Muscle layer of colon (tissue), 2 donors: ENCODE results near the gene TCERG1L.

Experiments
- H3K27ac ChIP-seq: one replicate; pipeline ENCODE4 v1.7.0; 2013; ENCODE audit warnings: low read depth, mild to moderate bottlenecking, low read length, moderate library complexity
- H3K27me3 ChIP-seq, 2 donors: one replicate each; pipeline ENCODE4 v1.7.0; 2013; ENCODE audit warnings: low read length in 2 of 2, mild to moderate bottlenecking in 2 of 2; ENCODE audit not compliant: insufficient read depth in 2 of 2, control insufficient read depth in 1 of 2
- H3K36me3 ChIP-seq: one replicate; pipeline ENCODE4 v1.7.0; 2013; ENCODE audit warnings: mild to moderate bottlenecking, low read length; ENCODE audit not compliant: insufficient read depth
- H3K4me1 ChIP-seq: one replicate; pipeline ENCODE4 v1.7.0; 2013; ENCODE audit warnings: mild to moderate bottlenecking, low read length; ENCODE audit not compliant: insufficient read depth
- H3K4me3 ChIP-seq, 2 donors: one replicate each; pipeline ENCODE4 v1.7.0; 2013; ENCODE audit warnings: low read length in 2 of 2, low read depth in 1 of 2, mild to moderate bottlenecking in 1 of 2, moderate library complexity in 1 of 2
- H3K9ac ChIP-seq: one replicate; pipeline ENCODE4 v1.7.0; 2013; ENCODE audit warnings: low read length
- H3K9me3 ChIP-seq: one replicate; pipeline ENCODE4 v1.7.0; 2013; ENCODE audit warnings: mild to moderate bottlenecking, low read length
- donor health status: abdominal sarcoma.
- donor health status: Adenocarcinoma of cecum.

Gene TCERG1L, protein sequence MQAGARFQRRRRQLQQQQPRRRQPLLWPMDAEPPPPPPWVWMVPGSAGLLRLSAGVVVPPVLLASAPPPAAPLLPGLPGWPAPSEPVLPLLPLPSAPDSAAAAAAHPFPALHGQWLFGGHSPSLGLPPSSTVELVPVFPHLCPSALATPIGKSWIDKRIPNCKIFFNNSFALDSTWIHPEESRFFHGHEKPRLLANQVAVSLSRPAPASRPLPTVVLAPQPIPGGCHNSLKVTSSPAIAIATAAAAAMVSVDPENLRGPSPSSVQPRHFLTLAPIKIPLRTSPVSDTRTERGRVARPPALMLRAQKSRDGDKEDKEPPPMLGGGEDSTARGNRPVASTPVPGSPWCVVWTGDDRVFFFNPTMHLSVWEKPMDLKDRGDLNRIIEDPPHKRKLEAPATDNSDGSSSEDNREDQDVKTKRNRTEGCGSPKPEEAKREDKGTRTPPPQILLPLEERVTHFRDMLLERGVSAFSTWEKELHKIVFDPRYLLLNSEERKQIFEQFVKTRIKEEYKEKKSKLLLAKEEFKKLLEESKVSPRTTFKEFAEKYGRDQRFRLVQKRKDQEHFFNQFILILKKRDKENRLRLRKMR

DNA sequence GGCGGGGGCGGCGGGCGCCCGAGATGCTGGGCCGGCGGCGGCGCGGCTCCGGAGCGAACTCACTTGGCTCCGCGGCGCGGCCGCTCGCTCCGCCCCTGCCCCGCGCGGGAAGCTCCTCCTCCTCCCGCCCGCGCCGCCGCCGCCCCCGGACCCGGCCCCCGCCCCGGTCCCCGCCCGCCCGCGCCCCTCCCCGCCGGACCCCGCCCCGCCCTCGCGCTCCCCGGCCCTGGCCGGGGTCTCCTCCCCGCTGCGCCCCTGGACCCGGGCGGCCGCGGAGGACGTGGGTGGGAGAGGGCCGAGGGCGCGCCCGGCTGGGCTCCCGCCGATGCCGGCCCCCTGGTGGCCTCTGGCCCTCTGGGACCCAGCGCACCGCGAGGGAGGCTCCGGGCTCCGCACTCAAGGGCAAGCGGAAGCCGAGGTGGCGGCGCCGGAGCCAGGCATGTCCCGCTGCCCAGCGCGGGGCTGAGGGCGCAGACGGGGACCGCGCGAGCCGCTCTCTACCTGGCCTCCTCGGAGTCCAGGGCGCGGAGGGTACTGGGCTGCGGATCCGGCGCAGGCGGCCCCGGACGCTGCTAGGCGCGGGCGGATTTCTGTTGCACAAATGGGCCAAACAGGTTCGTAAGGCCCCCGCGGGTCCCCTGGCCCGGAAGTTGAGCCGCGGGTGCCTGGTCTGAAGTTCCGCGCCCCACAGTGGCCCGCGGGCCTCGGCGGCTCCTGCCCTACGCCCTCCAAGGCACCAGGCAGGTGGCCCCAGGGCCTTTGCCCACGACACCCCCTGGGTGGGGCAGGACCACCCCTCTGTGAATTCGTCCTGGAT is at the start of gene TCERG1L:
Gene TCERG1L, minus strand, starts transcription at position 61 of the 817 bp plus-strand sequence. CDS start 86 bp downstream, outside the sequence.
- no peaks in the 10 kb centered on the region for H3K9me3 ChIP-seq
- H3K36me3 ChIP-seq: no peaks in the 10 kb centered on the region
- no peak within 1 kb of the TSS for H3K9ac ChIP-seq
- H3K4me1 ChIP-seq: no peaks in the 10 kb centered on the region
- H3K27ac ChIP-seq: no peak within 1 kb of the TSS
- H3K27me3 ChIP-seq: peaks cover 6 to 34% of the 10 kb centered on the region in 2 donors
- H3K4me3 ChIP-seq: no peak within 1 kb of the TSS

DNA sequence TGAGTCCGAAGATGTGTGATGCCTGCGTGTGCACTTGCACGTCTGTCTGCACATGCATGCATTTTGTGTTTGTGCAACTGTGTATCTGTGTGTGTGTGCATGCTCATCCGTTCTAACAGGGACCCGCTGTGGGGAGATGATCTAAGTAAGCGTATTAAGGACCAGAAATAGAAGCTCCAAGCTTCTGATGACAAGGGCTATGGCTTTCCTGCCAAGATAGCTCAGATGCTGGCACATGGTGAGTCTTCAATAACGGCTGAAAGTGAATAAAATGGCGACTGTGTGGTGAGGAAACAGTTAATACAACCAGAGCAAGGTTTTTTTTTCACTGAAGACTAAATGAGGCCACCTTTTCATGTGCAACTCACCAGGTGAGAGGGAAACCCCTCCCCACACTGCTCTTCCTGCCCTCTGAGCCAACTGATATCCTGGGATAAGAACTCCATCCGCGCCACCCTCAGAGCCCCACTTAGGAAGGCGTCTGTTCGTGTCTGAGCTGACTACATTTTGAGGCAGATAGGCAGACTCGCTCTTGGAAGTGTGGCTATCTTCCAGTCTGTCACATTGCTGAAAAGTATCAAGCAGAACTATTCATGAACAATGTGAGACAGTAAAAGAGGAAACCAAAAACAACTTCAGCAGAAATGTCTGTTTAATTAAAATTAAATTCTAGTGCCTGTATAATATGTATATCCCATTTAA is 47.4 kb upstream of the TCERG1L start:
- Histone ChIP-seq H3K36me3 (no peaks in the 10 kb centered on the region), H3K9me3 (no peaks in the 10 kb centered on the region), H3K4me3 (no peak overlapping the region), H3K27me3 (no peaks in the 10 kb centered on the region), H3K27ac (no peak overlapping the region), H3K9ac (no peak overlapping the region), H3K4me1 (no peaks in the 10 kb centered on the region)

DNA sequence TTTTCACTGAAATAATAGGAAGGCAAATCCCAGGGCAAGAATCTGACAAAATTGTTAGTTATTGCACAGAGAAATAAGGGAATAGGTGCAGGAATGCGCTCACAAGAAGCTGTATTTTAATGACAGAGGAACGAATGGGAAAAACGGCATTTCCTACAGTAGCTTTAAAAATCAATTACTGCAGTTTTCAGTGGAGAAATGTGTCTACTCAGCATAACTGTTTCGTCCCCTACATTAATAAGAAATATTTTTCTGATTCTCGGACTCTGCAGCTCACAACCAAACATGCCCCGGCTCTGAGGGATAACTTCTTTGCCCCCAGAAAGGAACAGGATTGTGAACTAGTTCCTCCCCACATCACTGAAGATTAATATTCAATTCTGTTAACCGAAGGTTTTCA is 44.9 kb upstream of the TCERG1L start:
- Histone ChIP-seq H3K9ac (no peak overlapping the region), H3K27ac (no peak overlapping the region), H3K4me3 (no peak overlapping the region), H3K36me3 (no peaks in the 10 kb centered on the region), H3K9me3 (no peaks in the 10 kb centered on the region), H3K27me3 (no peaks in the 10 kb centered on the region), H3K4me1 (no peaks in the 10 kb centered on the region)

DNA sequence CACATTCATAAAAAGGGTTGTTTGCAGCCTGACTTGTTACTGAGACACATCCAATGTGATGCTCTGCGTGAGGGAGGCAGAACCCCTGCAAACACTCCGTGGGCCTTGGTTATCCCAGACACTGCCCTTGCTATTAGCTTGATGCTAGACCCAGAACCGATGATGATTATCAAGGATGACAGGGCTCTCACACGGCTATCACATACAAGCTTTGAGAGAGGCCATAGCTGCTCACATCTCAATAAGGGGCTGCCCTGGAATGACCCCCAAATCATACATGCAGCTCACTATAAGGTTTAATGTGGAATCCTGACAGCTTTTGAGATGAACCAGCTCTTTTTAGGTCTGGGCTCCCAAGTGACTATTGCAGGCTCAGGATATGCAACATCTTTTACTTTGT is 44.4 kb upstream of the TCERG1L start:
- H3K4me3 ChIP-seq: no peak overlapping the region
- no peaks in the 10 kb centered on the region for H3K9me3 ChIP-seq
- no peak overlapping the region for H3K9ac ChIP-seq
- no peaks in the 10 kb centered on the region for H3K4me1 ChIP-seq
- no peaks in the 10 kb centered on the region for H3K27me3 ChIP-seq
- no peak overlapping the region for H3K27ac ChIP-seq
- no peaks in the 10 kb centered on the region for H3K36me3 ChIP-seq

DNA sequence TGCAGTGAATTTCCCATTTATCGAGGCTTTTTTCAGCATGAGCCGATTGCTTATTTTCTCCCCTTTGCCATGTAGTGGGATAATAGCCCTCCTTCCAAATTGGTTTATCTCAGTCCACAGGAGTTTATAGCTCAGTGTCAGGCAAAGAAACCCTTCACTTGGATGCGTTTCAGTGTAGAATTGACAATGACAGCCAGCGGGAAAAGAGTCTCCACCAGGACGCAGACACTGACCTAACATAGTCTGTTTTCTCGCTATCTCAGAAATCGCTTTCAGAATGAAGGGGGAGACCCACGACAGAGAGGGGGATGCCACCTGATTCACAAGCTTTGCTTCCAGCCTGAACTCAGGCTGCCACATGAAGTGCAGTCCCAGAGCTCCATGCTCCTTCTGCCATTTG is 43.5 kb upstream of the TCERG1L start:
- no peak overlapping the region for H3K27ac ChIP-seq
- H3K36me3 ChIP-seq: no peaks in the 10 kb centered on the region
- no peak overlapping the region for H3K9ac ChIP-seq
- no peaks in the 10 kb centered on the region for H3K27me3 ChIP-seq
- H3K4me3 ChIP-seq: no peak overlapping the region
- no peaks in the 10 kb centered on the region for H3K9me3 ChIP-seq
- no peaks in the 10 kb centered on the region for H3K4me1 ChIP-seq

DNA sequence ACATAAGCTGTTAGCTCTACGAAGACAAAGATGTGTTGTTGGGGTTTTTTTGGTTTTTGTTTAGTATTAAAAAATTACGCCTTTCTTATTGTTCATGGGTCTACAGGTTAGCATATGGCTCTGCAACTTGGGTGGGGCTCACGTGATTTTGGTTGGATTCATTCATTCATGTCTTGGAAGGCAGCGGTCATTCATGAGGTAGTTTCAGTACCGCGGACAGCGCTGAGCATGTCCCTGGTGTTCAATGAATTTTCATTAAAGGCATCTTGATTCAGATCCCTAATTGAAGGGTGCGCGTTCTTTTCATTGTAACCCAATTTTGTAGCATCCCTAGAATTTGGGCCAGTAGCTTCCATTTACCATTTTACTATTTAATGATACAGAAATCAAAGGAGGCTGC is 42.9 kb upstream of the TCERG1L start:
- H3K4me1 ChIP-seq: no peaks in the 10 kb centered on the region
- H3K9ac ChIP-seq: no peak overlapping the region
- no peaks in the 10 kb centered on the region for H3K27me3 ChIP-seq
- H3K9me3 ChIP-seq: no peaks in the 10 kb centered on the region
- H3K36me3 ChIP-seq: no peaks in the 10 kb centered on the region
- no peak overlapping the region for H3K4me3 ChIP-seq
- H3K27ac ChIP-seq: no peak overlapping the region

DNA sequence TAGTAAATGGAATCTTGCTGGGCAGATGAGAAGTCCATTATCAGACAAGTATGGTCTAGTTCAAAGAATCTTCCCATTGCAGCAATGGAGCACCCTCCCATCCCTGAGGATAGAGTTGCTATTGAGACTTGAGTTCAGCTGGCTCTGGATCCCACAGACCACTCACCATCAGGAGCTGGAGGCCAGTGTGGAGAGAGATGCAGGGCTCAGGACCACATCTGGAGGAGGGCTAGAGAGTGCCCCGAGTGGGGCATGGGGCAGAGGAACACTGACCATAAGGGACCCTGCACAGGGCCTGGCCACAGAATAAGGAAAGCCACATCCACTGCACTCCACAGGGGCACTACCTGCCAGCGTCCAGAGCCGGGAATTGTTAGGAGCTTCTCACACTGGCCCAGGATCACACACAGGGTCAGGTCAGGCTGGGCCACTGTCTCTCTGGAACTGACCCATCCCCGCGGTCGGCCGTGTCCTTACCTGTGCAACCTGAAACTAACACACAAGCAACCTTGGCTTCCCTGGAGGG is 41.3 kb upstream of the TCERG1L start:
- Histone ChIP-seq H3K27me3 (no peaks in the 10 kb centered on the region), H3K4me1 (no peaks in the 10 kb centered on the region), H3K27ac (no peak overlapping the region), H3K9me3 (no peaks in the 10 kb centered on the region), H3K36me3 (no peaks in the 10 kb centered on the region), H3K9ac (no peak overlapping the region), H3K4me3 (no peak overlapping the region)

DNA sequence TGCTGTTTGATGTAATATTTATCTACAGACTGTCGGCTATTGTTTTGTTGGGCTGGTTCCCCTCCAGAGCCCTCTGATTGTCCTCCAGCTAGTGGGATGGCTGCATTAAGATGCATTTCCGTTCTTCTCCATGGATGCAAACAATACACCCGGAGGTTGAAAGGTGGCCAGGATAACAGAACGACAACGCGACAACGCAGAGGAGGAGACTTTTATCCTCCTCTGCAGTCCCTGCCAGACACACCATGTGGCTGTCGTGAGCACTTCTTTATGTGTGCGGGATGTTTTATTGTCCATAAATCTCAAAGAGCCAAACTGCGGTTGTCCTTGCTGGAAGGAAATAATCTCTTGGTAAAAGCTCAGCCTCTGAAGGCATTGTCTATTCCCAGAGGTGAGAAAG is 39.1 kb upstream of the TCERG1L start:
- Histone ChIP-seq H3K4me3 (no peak overlapping the region), H3K9ac (no peak overlapping the region), H3K27me3 (no peaks in the 10 kb centered on the region)

DNA sequence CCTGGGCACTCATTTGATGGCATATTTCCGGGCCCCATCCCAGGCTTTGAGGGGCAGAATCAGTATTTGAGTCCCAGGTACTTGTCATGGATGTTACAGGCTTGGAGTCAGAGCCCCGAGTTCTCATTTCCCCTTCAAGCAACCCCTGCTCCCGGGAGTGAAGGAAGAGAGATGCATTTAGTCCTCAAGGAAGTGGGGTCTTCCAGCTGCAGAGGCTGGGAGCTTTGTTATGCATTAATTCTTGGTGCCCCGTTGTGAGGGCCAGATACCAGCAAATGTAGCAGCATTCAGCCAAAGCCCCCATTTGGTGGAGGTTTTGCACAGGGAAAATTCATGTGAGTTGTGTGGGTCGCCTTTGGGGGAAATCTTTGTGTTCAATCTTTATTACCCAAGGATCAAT is 38.7 kb upstream of the TCERG1L start:
- Histone ChIP-seq H3K9ac (no peak overlapping the region), H3K9me3 (no peaks in the 10 kb centered on the region), H3K27me3 (no peaks in the 10 kb centered on the region), H3K27ac (no peak overlapping the region), H3K36me3 (no peaks in the 10 kb centered on the region), H3K4me1 (no peaks in the 10 kb centered on the region), H3K4me3 (no peak overlapping the region)

More for the DNA sequence above, 39.1 kb upstream of the TCERG1L start:
- H3K36me3 ChIP-seq: no peaks in the 10 kb centered on the region
- no peaks in the 10 kb centered on the region for H3K9me3 ChIP-seq
- no peaks in the 10 kb centered on the region for H3K4me1 ChIP-seq
- no peak overlapping the region for H3K27ac ChIP-seq

DNA sequence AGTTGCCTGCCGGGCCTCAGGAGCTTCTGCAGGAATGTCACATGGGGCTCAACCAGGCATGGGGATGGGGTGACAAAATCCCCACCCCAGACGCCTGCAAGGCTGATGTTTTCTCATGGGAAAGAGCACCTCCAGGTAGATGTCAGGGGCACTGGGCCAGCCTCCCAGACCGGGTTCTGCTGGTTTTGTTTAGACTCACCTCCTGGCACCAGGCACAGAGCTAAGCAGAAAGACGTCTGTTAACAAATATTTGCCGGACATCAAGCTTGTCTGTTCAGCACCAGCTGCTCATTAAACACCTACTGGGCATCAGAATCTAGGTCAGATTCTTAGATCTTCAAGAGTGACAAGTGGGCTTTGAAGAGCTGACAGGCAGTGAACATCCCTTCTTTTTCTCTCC is 34.9 kb upstream of the TCERG1L start:
- Histone ChIP-seq H3K36me3 (no peaks in the 10 kb centered on the region), H3K4me1 (no peaks in the 10 kb centered on the region), H3K4me3 (no peak overlapping the region), H3K27me3 (no peaks in the 10 kb centered on the region), H3K27ac (no peak overlapping the region), H3K9ac (no peak overlapping the region), H3K9me3 (no peaks in the 10 kb centered on the region)

DNA sequence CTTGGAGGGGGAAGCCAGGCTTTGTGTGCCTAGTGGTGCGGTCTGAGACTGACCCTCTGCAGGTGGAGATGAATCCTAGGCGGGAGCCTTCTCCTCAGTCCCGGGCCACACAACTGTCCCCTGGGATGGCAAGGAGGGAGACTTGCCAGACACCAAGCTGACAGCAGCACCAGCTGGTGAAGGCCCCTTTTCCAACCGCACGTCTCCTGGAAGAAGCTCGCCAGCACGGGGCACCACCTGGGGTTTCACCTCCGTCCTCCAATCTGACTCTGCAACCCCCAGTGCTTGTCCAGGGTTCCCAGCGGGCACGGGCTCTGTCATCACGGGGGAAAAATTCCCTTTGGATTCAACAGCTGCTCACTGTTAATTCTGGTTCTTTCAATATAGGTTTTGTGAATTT is 34.2 kb upstream of the TCERG1L start:
- no peaks in the 10 kb centered on the region for H3K4me1 ChIP-seq
- H3K36me3 ChIP-seq: no peaks in the 10 kb centered on the region
- no peaks in the 10 kb centered on the region for H3K27me3 ChIP-seq
- no peaks in the 10 kb centered on the region for H3K9me3 ChIP-seq
- no peak overlapping the region for H3K27ac ChIP-seq
- no peak overlapping the region for H3K9ac ChIP-seq
- no peak overlapping the region for H3K4me3 ChIP-seq
